DLD1 (cell line): ENCODE measurements around the gene KCNF1.
"Not testable (repeated sequence)": the region's sequence is repeated elsewhere in the genome, so short reads cannot be mapped to it uniquely, and the experiment has no call there.

Experiments
- in situ Hi-C: cut with HindIII; loops from 2 replicates; pipeline ENCODE4 v1.10.0; 2017; ENCODE audit warnings: low sequenced_read_pairs

KCNF1 gene

GRCh38 chr2:10935366-10935918, 23.7 kb downstream of the KCNF1 start:
- in situ Hi-C loops: no loop called here

- in situ Hi-C loops: no loop called here
Measured at GRCh38 chr2:10935953-10936942, 24.5 kb downstream of the KCNF1 start.

GRCh38 chr2:10939058-10939457, 27.3 kb downstream of the KCNF1 start:
- in situ Hi-C loops: no loop called here

GRCh38 chr2:10940596-10940995, 28.9 kb downstream of the KCNF1 start:
- in situ Hi-C loops: no loop called here

- in situ Hi-C loops: no loop called here
Measured at GRCh38 chr2:10941383-10941782, 29.6 kb downstream of the KCNF1 start.

- in situ Hi-C loops: no loop called here
Measured at GRCh38 chr2:10944799-10945198, 33.1 kb downstream of the KCNF1 start.

- in situ Hi-C loops: no loop called here
Measured at GRCh38 chr2:10946394-10946793, 34.7 kb downstream of the KCNF1 start.

GRCh38 chr2:10947005-10947440, 35.3 kb downstream of the KCNF1 start:
- in situ Hi-C loops: no loop called here

- in situ Hi-C loops: no loop called here
Measured at GRCh38 chr2:10947446-10948187, 35.9 kb downstream of the KCNF1 start.

GRCh38 chr2:10948188-10948564, 36.4 kb downstream of the KCNF1 start:
- in situ Hi-C loops: no loop called here

GRCh38 chr2:10948606-10949230, 37.0 kb downstream of the KCNF1 start:
- in situ Hi-C loops: no loop called here

GRCh38 chr2:10949835-10950234, 38.1 kb downstream of the KCNF1 start:
- in situ Hi-C loops: no loop called here

- in situ Hi-C loops: no loop called here
Measured at GRCh38 chr2:10951558-10952414, 40.1 kb downstream of the KCNF1 start.

GRCh38 chr2:10954416-10954815, 42.7 kb downstream of the KCNF1 start:
- in situ Hi-C loops: no loop called here

GRCh38 chr2:10954856-10955818, 43.4 kb downstream of the KCNF1 start:
- in situ Hi-C loops: no loop called here

- in situ Hi-C loops: no loop called here
Measured at GRCh38 chr2:10956006-10956790, 44.5 kb downstream of the KCNF1 start.

GRCh38 chr2:10957391-10957790, 45.7 kb downstream of the KCNF1 start:
- in situ Hi-C loops: no loop called here

GRCh38 chr2:10958452-10958851, 46.7 kb downstream of the KCNF1 start:
- in situ Hi-C loops: not testable (repeated sequence)
